ENCODE measurements around the gene ZNF385D.

- TF ChIP-seq CTCF (IDR thresholded peaks at IDR 0.05) = no peak
- no peak for TF ChIP-seq POLR2A (IDR thresholded peaks at IDR 0.05)
Observed at GRCh38 chr3:21407743-21408142, 343.3 kb downstream of the ZNF385D start.

Data from uterus (tissue), 2 donors.